Measurements from ENCODE around the gene CFAP43. TPM values are rescaled to one million over a fixed set of nuclear protein-coding genes. Genes with fewer than 3 reads are reported as not detected.

The CFAP43 gene
- total RNA-seq = 1.9 TPM

GRCh38 chr10:104231784-104232612 lies at the start of gene CFAP43:
CFAP43 (minus strand) TSS chr10:104232364; CDS start chr10:104232246, 118 bp downstream.
- DNase-seq (ENCODE audit: low spot score) = peak; percentile 99

- no peak for DNase-seq (ENCODE audit: low spot score)
These were observed 49.5 kb upstream of the CFAP43 start for GRCh38 chr10:104281694-104282093.

- no peak for DNase-seq (ENCODE audit: low spot score)
These were observed 47.5 kb upstream of the CFAP43 start for GRCh38 chr10:104279550-104280259.

GRCh38 chr10:104277785-104278184 lies 45.6 kb upstream of the CFAP43 start:
- DNase-seq (ENCODE audit: low spot score) = peak; percentile 67

GRCh38 chr10:104276192-104276591 lies 44.0 kb upstream of the CFAP43 start:
- DNase-seq (ENCODE audit: low spot score) = no peak

- no peak for DNase-seq (ENCODE audit: low spot score)
These were observed 42.9 kb upstream of the CFAP43 start for GRCh38 chr10:104274762-104275721.

GRCh38 chr10:104273899-104274575 lies 41.9 kb upstream of the CFAP43 start:
- DNase-seq (ENCODE audit: low spot score) = no peak

- DNase-seq (ENCODE audit: low spot score) = no peak
These were observed 41.1 kb upstream of the CFAP43 start for GRCh38 chr10:104273286-104273685.

- DNase-seq (ENCODE audit: low spot score) = peak; percentile 99
These were observed 36.8 kb upstream of the CFAP43 start, which contains the start of gene GSTO2 for GRCh38 chr10:104268713-104269645. GSTO2 (plus strand) TSS chr10:104269184; CDS start chr10:104274916, 5,732 bp downstream.

- DNase-seq (ENCODE audit: low spot score) = no peak
These were observed 36.2 kb upstream of the CFAP43 start for GRCh38 chr10:104268405-104268712.

GRCh38 chr10:104267721-104268404 lies 35.7 kb upstream of the CFAP43 start:
- DNase-seq (ENCODE audit: low spot score) = no peak

- DNase-seq (ENCODE audit: low spot score) = no peak
These were observed 32.6 kb upstream of the CFAP43 start for GRCh38 chr10:104264783-104265182.

- no peak for DNase-seq (ENCODE audit: low spot score)
These were observed 29.9 kb upstream of the CFAP43 start for GRCh38 chr10:104262055-104262454.

- no peak for DNase-seq (ENCODE audit: low spot score)
These were observed 28.6 kb upstream of the CFAP43 start for GRCh38 chr10:104260775-104261115.

GRCh38 chr10:104259999-104260774 lies 28.0 kb upstream of the CFAP43 start:
- no peak for DNase-seq (ENCODE audit: low spot score)

- DNase-seq (ENCODE audit: low spot score) = no peak
These were observed 27.3 kb upstream of the CFAP43 start for GRCh38 chr10:104259456-104259855.

- DNase-seq (ENCODE audit: low spot score) = no peak
These were observed 26.0 kb upstream of the CFAP43 start for GRCh38 chr10:104258209-104258608.

- DNase-seq (ENCODE audit: low spot score) = no peak
These were observed 25.1 kb upstream of the CFAP43 start for GRCh38 chr10:104257235-104257634.

Measured in mucosa of gallbladder (tissue), 1 donor.